Loucy (cell line): ENCODE data around the gene DMRT1.
A peak's percentile ranks its signal among the peaks of the same experiment; 100 is the strongest.

Experiments
- H2AFZ ChIP-seq: fragments of 200-600 bp; sonication (generic); 2 replicates; pipeline ENCODE4 v1.6.0; 2016; ENCODE audit warnings: antibody characterized with exemption, mild to moderate bottlenecking, low read length, moderate library complexity
- H3F3A ChIP-seq: fragments of 200-600 bp; 2 replicates; pipeline ENCODE4 v1.6.0; 2016; ENCODE audit warnings: antibody characterized with exemption, low read depth, mild to moderate bottlenecking
- H3K27me3 ChIP-seq: fragments of 200-600 bp; sonication (generic); 2 replicates; pipeline ENCODE4 v1.6.1; 2014; ENCODE audit warnings: low read length, mild to moderate bottlenecking; ENCODE audit not compliant: insufficient read depth, poor library complexity, severe bottlenecking
- H3K36me3 ChIP-seq: fragments of 200-600 bp; sonication (generic); 2 replicates; pipeline ENCODE4 v1.6.1; 2016; ENCODE audit warnings: low read length; ENCODE audit not compliant: insufficient read depth
- H3K4me1 ChIP-seq: fragments of 200-600 bp; sonication (generic); 2 replicates; pipeline ENCODE4 v1.5.1; 2014; ENCODE audit warnings: low read length, mild to moderate bottlenecking; ENCODE audit not compliant: insufficient read depth, poor library complexity, severe bottlenecking
- H3K4me2 ChIP-seq: fragments of 200-600 bp; sonication (generic); 2 replicates; pipeline ENCODE4 v1.6.0; 2014; ENCODE audit warnings: antibody characterized with exemption, low read length, low read depth, mild to moderate bottlenecking; ENCODE audit not compliant: poor library complexity, severe bottlenecking
- H3K4me3 ChIP-seq: fragments of 200-600 bp; sonication (generic); 2 replicates; pipeline ENCODE4 v1.5.1; 2014; ENCODE audit warnings: low read length, mild to moderate bottlenecking, mixed read lengths; ENCODE audit not compliant: poor library complexity, severe bottlenecking
- H3K79me2 ChIP-seq: fragments of 200-600 bp; sonication (generic); 2 replicates; pipeline ENCODE4 v1.6.1; 2014; ENCODE audit warnings: low read length; ENCODE audit not compliant: insufficient read depth
- H3K9ac ChIP-seq: fragments of 200-600 bp; sonication (generic); 2 replicates; pipeline ENCODE4 v1.6.0; 2014; ENCODE audit warnings: mild to moderate bottlenecking, low read depth, low read length, moderate library complexity; ENCODE audit not compliant: poor library complexity, severe bottlenecking
- H3K9me2 ChIP-seq: fragments of 200-600 bp; sonication (generic); replicated peaks from 2 replicates; pipeline ENCODE4 v1.6.1; 2016; ENCODE audit warnings: low read depth, low read length, mixed read lengths
- H3K9me3 ChIP-seq: fragments of 200-600 bp; sonication (generic); 2 replicates; pipeline ENCODE4 v1.6.1; 2014; ENCODE audit warnings: mild to moderate bottlenecking, antibody characterized with exemption, low read length, low read depth; ENCODE audit not compliant: insufficient read depth
- H4K20me1 ChIP-seq: fragments of 200-600 bp; sonication (generic); 2 replicates; pipeline ENCODE4 v1.6.0; 2014; ENCODE audit warnings: antibody characterized with exemption, low read length, mild to moderate bottlenecking; ENCODE audit not compliant: insufficient read depth, poor library complexity, severe bottlenecking
- CTCF ChIP-seq: fragments of 200-600 bp; sonication (generic); conservative IDR thresholded peaks from 2 replicates; pipeline ENCODE4 v1.5.1; 2014; ENCODE audit warnings: mild to moderate bottlenecking, antibody characterized with exemption, low read length
- EZH2phosphoT487 ChIP-seq: fragments of 200-600 bp; IDR thresholded peaks from 2 replicates; pipeline ENCODE4 v1.6.1; 2018; ENCODE audit warnings: antibody characterized with exemption, mild to moderate bottlenecking, moderate library complexity, borderline replicate concordance

Gene DMRT1

GRCh38 chr9:1014640-1015039 lies 173.1 kb downstream of the DMRT1 start:
- H3K9me3 ChIP-seq: no peaks in the 10 kb centered on the region
- H3K27me3 ChIP-seq: no peaks in the 10 kb centered on the region
- H3K4me1 ChIP-seq: peaks cover 12% of the 10 kb centered on the region
- H4K20me1 ChIP-seq: no peaks in the 10 kb centered on the region
- H3K4me3 ChIP-seq: no peak overlapping the region
- no peaks in the 10 kb centered on the region for H3K79me2 ChIP-seq
- H3K36me3 ChIP-seq: no peaks in the 10 kb centered on the region
- H3K9me2 ChIP-seq: no peaks in the 10 kb centered on the region
- TF ChIP-seq CTCF (no peak), EZH2phosphoT487 (no peak)
- H3F3A ChIP-seq: no peaks in the 10 kb centered on the region
- H2AFZ ChIP-seq: no peak overlapping the region
- H3K4me2 ChIP-seq: no peak overlapping the region
- H3K9ac ChIP-seq: no peak overlapping the region

DNA sequence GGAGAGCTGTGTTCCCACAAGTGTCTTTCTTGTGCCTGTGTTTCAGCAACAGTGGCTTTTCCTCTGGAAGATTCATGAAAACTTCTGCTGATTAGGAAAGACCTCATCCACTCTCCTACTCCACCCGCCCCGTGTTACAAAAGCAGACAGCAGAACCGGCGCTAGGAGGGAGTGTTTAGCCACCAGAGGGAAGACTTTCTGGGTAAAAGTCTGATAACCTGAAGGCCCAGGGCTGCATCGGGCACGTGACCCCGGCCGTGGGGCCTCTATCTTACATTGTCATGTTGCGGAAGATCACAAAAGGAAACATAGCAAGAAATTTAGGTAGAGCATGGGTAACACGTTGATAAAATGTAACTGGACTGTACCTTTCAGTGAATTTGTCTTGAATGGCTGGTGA lies 176.6 kb downstream of the DMRT1 start:
- Histone ChIP-seq H3K9me2 (no peaks in the 10 kb centered on the region), H3K4me3 (no peak overlapping the region), H3K9me3 (peaks cover 8% of the 10 kb centered on the region; the same call in 1 of the 2 replicates), H3K27me3 (no peaks in the 10 kb centered on the region), H3K4me1 (no peaks in the 10 kb centered on the region), H3K36me3 (no peaks in the 10 kb centered on the region), H3F3A (no peaks in the 10 kb centered on the region), H3K9ac (no peak overlapping the region), H3K79me2 (no peaks in the 10 kb centered on the region), H2AFZ (peak overlapping the region; percentile 47; the same call in 1 of the 2 replicates), H4K20me1 (no peaks in the 10 kb centered on the region), H3K4me2 (no peak overlapping the region)
- TF ChIP-seq CTCF: peak; percentile 73
- TF ChIP-seq EZH2phosphoT487: no peak
